Lung (tissue), 12 donors: ENCODE results near the gene SND1. TPM values are rescaled to one million over a fixed set of nuclear protein-coding genes. Genes with fewer than 3 reads are reported as not detected.
A peak's percentile ranks its signal among the peaks of the same experiment; 100 is the strongest.

ENCODE experiments used
- ATAC-seq: fragments of 200-7000 bp; cut with Tn5 transposase; one replicate; pipeline ENCODE4 v1.9.1; 2020; ENCODE audit warnings: moderate number of reproducible peaks; ENCODE audit not compliant: insufficient read depth, low FRiP score
- DNase-seq, 3 donors: peaks; one replicate each; pipeline ENCODE4 v3.0.0-alpha.2; 2013 to 2017
- H3K27ac ChIP-seq, 2 donors: one replicate each; pipeline ENCODE4 v1.5.1; 2013; ENCODE audit warnings: mild to moderate bottlenecking in 2 of 2, moderate library complexity in 2 of 2, control low read depth in 1 of 2, inconsistent platforms in 1 of 2, low read depth in 1 of 2, low read length in 1 of 2
- H3K27me3 ChIP-seq, 3 donors: one replicate each; pipeline ENCODE4 v1.5.1; 2013; ENCODE audit warnings: low read length in 2 of 3; ENCODE audit not compliant: control insufficient read depth in 3 of 3, insufficient read depth in 3 of 3
- H3K36me3 ChIP-seq, 4 donors: one replicate each; pipeline ENCODE4 v1.5.1; 2013; ENCODE audit warnings: low read length in 4 of 4, mild to moderate bottlenecking in 1 of 4, moderate library complexity in 1 of 4; ENCODE audit not compliant: control insufficient read depth in 4 of 4, insufficient read depth in 4 of 4
- H3K4me1 ChIP-seq, 5 donors: one replicate each; pipeline ENCODE4 v1.5.1; 2013; ENCODE audit warnings: low read length in 5 of 5, mild to moderate bottlenecking in 2 of 5, moderate library complexity in 1 of 5; ENCODE audit not compliant: control insufficient read depth in 5 of 5, insufficient read depth in 5 of 5
- H3K4me3 ChIP-seq: one replicate; pipeline ENCODE4 v1.5.1; 2013; ENCODE audit warnings: mild to moderate bottlenecking, control low read depth, moderate library complexity
- H3K9ac ChIP-seq, 2 donors: one replicate each; pipeline ENCODE4 v1.5.1; 2013; ENCODE audit warnings: low read length in 2 of 2, control low read depth in 1 of 2; ENCODE audit not compliant: insufficient read depth in 1 of 2
- H3K9me3 ChIP-seq, 4 donors: one replicate each; pipeline ENCODE4 v1.5.1; 2013; ENCODE audit warnings: low read length in 3 of 4, mild to moderate bottlenecking in 1 of 4, moderate library complexity in 1 of 4; ENCODE audit not compliant: control insufficient read depth in 4 of 4, insufficient read depth in 3 of 4
- WGBS, 2 donors: extraction: QIAGEN DNeasy Blood & Tissue Kit; methylation state at CpG; one replicate each; pipeline ENCODE4 v1.1.7; 2013; 5-methylcytosine and 5-hydroxymethylcytosine counted together
- polyA plus RNA-seq, 2 donors: library from polyadenylated mRNA; stranded (reverse); fragments of 200-250 nt; gene quantifications; one replicate each; pipeline ENCODE4 v1.2.1, GENCODE V29; 2013
- total RNA-seq, 2 donors: library from RNA; depleted of rRNA in 1 of 2; stranded (reverse); fragments of >200 nt in 1 of 2; gene quantifications; one replicate each; pipeline ENCODE4 v1.2.1, GENCODE V29; 2014 to 2021
- TF ChIP-seq, protein P1 (sequence below): IDR thresholded peaks from 2 replicates; pipeline ENCODE4 v1.5.1; 2012; ENCODE audit warnings: mild to moderate bottlenecking; ENCODE audit errors: control extremely low read depth, extremely low read depth
- donor health status: control.
- donor health status: control.
- donor health status: Bipolar disorder and iron deficiency.
- donor health status: healthy.
- donor health status: DM: yes; HTN: yes; CAD: no.

The SND1 gene
- total and polyA plus RNA-seq, 4 donors = 94.5 to 210 (median 137) TPM

GRCh38 chr7:128000854-128001265 lies 348.9 kb downstream of the SND1 start:
- 57 to 79% methylated on average over 6 of the region's 6 CpGs for WGBS, 2 donors
- Histone ChIP-seq H3K36me3 (peaks cover 0 to 6% (median 2%) of the 10 kb centered on the region in 4 donors), H3K9ac (no peak overlapping the region), H3K27ac (peak overlapping the region in 1 of 2 donors; percentile 9), H3K4me3 (no peak overlapping the region), H3K9me3 (peaks cover 0 to 1% (median 0%) of the 10 kb centered on the region in 4 donors), H3K4me1 (peaks cover 10 to 22% (median 14%) of the 10 kb centered on the region in 5 donors), H3K27me3 (no peaks in the 10 kb centered on the region)
- TF ChIP-seq, protein P1, sequence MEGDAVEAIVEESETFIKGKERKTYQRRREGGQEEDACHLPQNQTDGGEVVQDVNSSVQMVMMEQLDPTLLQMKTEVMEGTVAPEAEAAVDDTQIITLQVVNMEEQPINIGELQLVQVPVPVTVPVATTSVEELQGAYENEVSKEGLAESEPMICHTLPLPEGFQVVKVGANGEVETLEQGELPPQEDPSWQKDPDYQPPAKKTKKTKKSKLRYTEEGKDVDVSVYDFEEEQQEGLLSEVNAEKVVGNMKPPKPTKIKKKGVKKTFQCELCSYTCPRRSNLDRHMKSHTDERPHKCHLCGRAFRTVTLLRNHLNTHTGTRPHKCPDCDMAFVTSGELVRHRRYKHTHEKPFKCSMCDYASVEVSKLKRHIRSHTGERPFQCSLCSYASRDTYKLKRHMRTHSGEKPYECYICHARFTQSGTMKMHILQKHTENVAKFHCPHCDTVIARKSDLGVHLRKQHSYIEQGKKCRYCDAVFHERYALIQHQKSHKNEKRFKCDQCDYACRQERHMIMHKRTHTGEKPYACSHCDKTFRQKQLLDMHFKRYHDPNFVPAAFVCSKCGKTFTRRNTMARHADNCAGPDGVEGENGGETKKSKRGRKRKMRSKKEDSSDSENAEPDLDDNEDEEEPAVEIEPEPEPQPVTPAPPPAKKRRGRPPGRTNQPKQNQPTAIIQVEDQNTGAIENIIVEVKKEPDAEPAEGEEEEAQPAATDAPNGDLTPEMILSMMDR = no peak
- no peak for DNase-seq
- ATAC-seq = no peak

- Histone ChIP-seq H3K27me3 (no peaks in the 10 kb centered on the region), H3K9ac (no peak overlapping the region), H3K27ac (no peak overlapping the region), H3K4me3 (no peak overlapping the region), H3K36me3 (peaks cover 0 to 4% (median 3%) of the 10 kb centered on the region in 4 donors), H3K9me3 (peaks cover 0 to 1% (median 0%) of the 10 kb centered on the region in 4 donors), H3K4me1 (peaks cover 0 to 9% (median 0%) of the 10 kb centered on the region in 5 donors)
- ATAC-seq (no peak), DNase-seq (no peak)
- 46 to 77% methylated on average over 3 of the region's 3 CpGs for WGBS, 2 donors
- TF ChIP-seq, protein P1 = no peak
Observed at GRCh38 chr7:128003167-128003566, 351.2 kb downstream of the SND1 start.

DNA sequence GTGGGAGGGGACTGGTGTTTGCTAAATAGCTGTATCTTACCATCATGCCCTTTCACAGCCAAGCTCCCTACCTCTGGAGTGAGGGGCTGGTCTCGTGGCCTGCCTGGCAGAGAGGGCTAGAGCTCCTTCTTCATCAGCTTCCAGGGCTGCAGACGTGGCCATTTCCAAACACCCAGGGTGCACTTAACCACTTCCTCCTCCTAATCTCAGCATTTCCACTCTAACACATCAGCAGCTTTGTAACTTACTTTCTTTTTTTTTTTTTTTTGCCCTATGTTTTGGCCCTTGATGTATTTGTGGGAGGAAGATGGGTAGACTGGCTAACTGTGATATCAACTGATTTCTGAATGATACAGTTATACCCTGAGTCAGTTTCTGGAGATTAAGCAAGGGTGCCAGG lies 351.8 kb downstream of the SND1 start:
- ATAC-seq = no peak
- H3K9ac ChIP-seq = no peak overlapping the region

More for the DNA sequence above, 351.8 kb downstream of the SND1 start:
- WGBS, 2 donors = 39 to 46% methylated on average over 2 of the region's 2 CpGs
- no peak overlapping the region for H3K4me3 ChIP-seq
- no peaks in the 10 kb centered on the region for H3K27me3 ChIP-seq
- no peaks in the 10 kb centered on the region for H3K9me3 ChIP-seq
- peaks cover 0 to 10% (median 0%) of the 10 kb centered on the region in 5 donors for H3K4me1 ChIP-seq
- DNase-seq = no peak
- TF ChIP-seq, protein P1 = no peak
- H3K27ac ChIP-seq = no peak overlapping the region
- H3K36me3 ChIP-seq = peaks cover 0 to 4% (median 3%) of the 10 kb centered on the region in 4 donors
